WTC11 (cell line): ENCODE measurements around the gene GIGYF2. TPM values are rescaled to one million over a fixed set of nuclear protein-coding genes. Genes with fewer than 3 reads are reported as not detected.

Experiments
- ATAC-seq: fragments of 200-7000 bp; cut with Tn5 transposase; 2 replicates; pipeline ENCODE4 v1.10.0; 2021; ENCODE audit warnings: mild to moderate bottlenecking, moderate library complexity
- CTCF ChIA-PET: fragments of 300-600 bp; sonication (Branson Sonifier 250); formaldehyde crosslinking; loops from one replicate; lab custom pipeline; 2021; ENCODE audit warnings: antibody characterized with exemption; lab: Charles Lee
- POLR2A ChIA-PET: fragments of 350-600 bp; sonication (Branson Sonifier 250); formaldehyde crosslinking; loops from one replicate; lab custom pipeline; 2021; ENCODE audit warnings: antibody characterized with exemption; lab: Charles Lee
- DNase-seq: peaks from one replicate; pipeline ENCODE4 v3.0.0; 2021; ENCODE audit warnings: low spot score
- H3K27ac Mint-ChIP-seq: 2 replicates; pipeline ENCODE4 v1.8.0; 2021; ENCODE audit warnings: mixed read lengths
- H3K27me3 Mint-ChIP-seq: 2 replicates; pipeline ENCODE4 v1.8.0; 2021; ENCODE audit warnings: low read depth, mild to moderate bottlenecking, moderate library complexity, mixed read lengths
- H3K36me3 Mint-ChIP-seq: 2 replicates; pipeline ENCODE4 v1.8.0; 2021; ENCODE audit warnings: mixed read lengths
- H3K4me1 Mint-ChIP-seq: 2 replicates; pipeline ENCODE4 v1.8.0; 2022; ENCODE audit warnings: mixed read lengths
- H3K4me3 Mint-ChIP-seq: 2 replicates; pipeline ENCODE4 v1.8.0; 2021; ENCODE audit warnings: mild to moderate bottlenecking, moderate library complexity, mixed read lengths
- H3K9me3 Mint-ChIP-seq: 2 replicates; pipeline ENCODE4 v1.8.0; 2021; ENCODE audit warnings: mixed read lengths
- ERG ChIP-seq: fragments of 250-450 bp; sonication (Bioruptor Pico); IDR thresholded peaks from 2 replicates; pipeline ENCODE4 v1.8.0; 2021; ENCODE audit warnings: mild to moderate bottlenecking
- GABPB1 ChIP-seq: sonication (generic); formaldehyde crosslinking; IDR thresholded peaks from 2 replicates; pipeline ENCODE4 v1.8.1; 2023; ENCODE audit warnings: mild to moderate bottlenecking, missing genetic modification reagents
- GRHL2 ChIP-seq: fragments of 250-450 bp; sonication (Bioruptor Pico); IDR thresholded peaks from 2 replicates; pipeline ENCODE4 v1.8.0; 2022; ENCODE audit warnings: mild to moderate bottlenecking, moderate library complexity; ENCODE audit not compliant: insufficient replicate concordance, severe bottlenecking
- total RNA-seq: library from RNA; stranded (reverse); gene quantifications from 3 replicates; pipeline ENCODE4 v1.2.3, GENCODE V29; 2021
- TF ChIP-seq, protein P1 (sequence below): sonication (generic); formaldehyde crosslinking; IDR thresholded peaks from 2 replicates; pipeline ENCODE4 v1.8.1; 2023; ENCODE audit warnings: mild to moderate bottlenecking, missing genetic modification reagents
- TF ChIP-seq, protein P2 (sequence below): fragments of 250-450 bp; sonication (Bioruptor Pico); IDR thresholded peaks from 2 replicates; pipeline ENCODE4 v1.9.0; 2021; ENCODE audit warnings: mild to moderate bottlenecking, borderline replicate concordance
- TF ChIP-seq, protein P3 (sequence below): fragments of 250-450 bp; sonication (Bioruptor Pico); IDR thresholded peaks from 2 replicates; pipeline ENCODE4 v1.9.0; 2021; ENCODE audit warnings: mild to moderate bottlenecking
- TF ChIP-seq, protein P4 (sequence below): fragments of 200-600 bp; IDR thresholded peaks from 2 replicates; pipeline ENCODE4 v1.8.0; 2022; ENCODE audit warnings: antibody characterized with exemption

Gene GIGYF2
- total RNA-seq, 1 experiment from 2014 or later: 53.1 TPM

DNA sequence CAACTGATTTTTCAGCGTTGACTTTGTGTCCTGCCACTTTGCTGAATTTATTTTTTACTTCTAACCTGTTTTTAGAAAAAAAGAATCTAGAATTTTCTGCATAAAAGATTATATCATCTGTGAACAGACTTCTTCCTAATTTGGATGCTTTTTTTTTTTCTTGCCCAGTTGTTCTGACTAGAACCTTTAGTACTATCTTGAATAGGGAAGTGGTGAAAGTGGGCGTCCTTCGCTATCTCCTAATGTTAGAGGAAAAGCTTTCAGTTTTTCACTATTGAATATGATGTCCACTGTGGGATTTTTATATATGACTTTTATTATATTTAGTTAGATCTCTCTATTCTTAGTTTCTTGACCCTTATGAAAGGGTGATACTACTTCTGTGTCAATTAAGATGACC lies 105.0 kb downstream of the GIGYF2 start (continued):
- TF ChIP-seq, protein P1, sequence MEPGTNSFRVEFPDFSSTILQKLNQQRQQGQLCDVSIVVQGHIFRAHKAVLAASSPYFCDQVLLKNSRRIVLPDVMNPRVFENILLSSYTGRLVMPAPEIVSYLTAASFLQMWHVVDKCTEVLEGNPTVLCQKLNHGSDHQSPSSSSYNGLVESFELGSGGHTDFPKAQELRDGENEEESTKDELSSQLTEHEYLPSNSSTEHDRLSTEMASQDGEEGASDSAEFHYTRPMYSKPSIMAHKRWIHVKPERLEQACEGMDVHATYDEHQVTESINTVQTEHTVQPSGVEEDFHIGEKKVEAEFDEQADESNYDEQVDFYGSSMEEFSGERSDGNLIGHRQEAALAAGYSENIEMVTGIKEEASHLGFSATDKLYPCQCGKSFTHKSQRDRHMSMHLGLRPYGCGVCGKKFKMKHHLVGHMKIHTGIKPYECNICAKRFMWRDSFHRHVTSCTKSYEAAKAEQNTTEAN: no peak

DNA sequence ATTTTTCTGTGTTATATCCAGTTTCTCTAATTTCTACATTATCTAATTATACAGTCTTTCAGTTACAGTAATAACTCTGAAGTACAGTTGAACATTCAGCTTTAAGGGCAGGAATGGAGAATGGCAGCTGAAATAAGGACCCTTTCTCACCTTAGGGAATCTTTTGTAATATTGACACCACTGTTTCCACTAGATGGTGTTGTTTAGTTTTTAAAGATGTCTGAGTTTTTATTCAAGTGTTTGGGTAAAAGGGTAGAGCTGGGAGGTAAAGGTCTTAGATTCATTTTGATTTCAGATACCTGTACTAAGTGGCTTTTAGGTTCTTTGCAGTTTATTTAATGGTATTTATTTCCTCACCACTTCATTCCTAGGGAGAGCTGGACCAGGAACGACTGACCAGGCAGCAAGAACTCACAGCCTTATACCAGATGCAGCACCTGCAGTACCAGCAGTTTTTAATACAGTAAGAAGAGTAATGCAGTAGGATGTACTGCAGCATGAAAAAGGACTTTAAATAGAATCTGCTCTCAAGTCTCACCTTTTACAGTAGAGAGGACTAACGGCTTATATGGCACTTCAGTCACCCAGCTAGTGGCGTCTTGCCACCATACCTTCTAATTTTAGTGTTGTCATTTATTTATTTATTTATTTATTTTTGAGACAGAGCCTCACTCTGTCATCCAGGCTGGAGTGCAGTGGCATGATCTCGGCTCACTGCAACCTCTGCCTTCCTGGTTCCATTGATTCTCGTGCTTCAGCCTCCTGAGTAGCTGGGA lies 112.4 kb downstream of the GIGYF2 start:
- POLR2A ChIA-PET: interaction anchor here (0.6 kb wide), 1 partner anchor 111 kb away, joined by 4 read pairs; no protein-coding TSS in a partner anchor
- Mint-ChIP-seq H3K4me3 (no peak overlapping the region), H3K27me3 (no peaks in the 10 kb centered on the region), H3K27ac (no peak overlapping the region)
- TF ChIP-seq ERG (CRISPR knock-in tag) (no peak), GRHL2 (CRISPR knock-in tag) (no peak)
- TF ChIP-seq, protein P2, sequence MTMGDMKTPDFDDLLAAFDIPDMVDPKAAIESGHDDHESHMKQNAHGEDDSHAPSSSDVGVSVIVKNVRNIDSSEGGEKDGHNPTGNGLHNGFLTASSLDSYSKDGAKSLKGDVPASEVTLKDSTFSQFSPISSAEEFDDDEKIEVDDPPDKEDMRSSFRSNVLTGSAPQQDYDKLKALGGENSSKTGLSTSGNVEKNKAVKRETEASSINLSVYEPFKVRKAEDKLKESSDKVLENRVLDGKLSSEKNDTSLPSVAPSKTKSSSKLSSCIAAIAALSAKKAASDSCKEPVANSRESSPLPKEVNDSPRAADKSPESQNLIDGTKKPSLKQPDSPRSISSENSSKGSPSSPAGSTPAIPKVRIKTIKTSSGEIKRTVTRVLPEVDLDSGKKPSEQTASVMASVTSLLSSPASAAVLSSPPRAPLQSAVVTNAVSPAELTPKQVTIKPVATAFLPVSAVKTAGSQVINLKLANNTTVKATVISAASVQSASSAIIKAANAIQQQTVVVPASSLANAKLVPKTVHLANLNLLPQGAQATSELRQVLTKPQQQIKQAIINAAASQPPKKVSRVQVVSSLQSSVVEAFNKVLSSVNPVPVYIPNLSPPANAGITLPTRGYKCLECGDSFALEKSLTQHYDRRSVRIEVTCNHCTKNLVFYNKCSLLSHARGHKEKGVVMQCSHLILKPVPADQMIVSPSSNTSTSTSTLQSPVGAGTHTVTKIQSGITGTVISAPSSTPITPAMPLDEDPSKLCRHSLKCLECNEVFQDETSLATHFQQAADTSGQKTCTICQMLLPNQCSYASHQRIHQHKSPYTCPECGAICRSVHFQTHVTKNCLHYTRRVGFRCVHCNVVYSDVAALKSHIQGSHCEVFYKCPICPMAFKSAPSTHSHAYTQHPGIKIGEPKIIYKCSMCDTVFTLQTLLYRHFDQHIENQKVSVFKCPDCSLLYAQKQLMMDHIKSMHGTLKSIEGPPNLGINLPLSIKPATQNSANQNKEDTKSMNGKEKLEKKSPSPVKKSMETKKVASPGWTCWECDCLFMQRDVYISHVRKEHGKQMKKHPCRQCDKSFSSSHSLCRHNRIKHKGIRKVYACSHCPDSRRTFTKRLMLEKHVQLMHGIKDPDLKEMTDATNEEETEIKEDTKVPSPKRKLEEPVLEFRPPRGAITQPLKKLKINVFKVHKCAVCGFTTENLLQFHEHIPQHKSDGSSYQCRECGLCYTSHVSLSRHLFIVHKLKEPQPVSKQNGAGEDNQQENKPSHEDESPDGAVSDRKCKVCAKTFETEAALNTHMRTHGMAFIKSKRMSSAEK (CRISPR knock-in tag): no peak
- TF ChIP-seq, protein P3, sequence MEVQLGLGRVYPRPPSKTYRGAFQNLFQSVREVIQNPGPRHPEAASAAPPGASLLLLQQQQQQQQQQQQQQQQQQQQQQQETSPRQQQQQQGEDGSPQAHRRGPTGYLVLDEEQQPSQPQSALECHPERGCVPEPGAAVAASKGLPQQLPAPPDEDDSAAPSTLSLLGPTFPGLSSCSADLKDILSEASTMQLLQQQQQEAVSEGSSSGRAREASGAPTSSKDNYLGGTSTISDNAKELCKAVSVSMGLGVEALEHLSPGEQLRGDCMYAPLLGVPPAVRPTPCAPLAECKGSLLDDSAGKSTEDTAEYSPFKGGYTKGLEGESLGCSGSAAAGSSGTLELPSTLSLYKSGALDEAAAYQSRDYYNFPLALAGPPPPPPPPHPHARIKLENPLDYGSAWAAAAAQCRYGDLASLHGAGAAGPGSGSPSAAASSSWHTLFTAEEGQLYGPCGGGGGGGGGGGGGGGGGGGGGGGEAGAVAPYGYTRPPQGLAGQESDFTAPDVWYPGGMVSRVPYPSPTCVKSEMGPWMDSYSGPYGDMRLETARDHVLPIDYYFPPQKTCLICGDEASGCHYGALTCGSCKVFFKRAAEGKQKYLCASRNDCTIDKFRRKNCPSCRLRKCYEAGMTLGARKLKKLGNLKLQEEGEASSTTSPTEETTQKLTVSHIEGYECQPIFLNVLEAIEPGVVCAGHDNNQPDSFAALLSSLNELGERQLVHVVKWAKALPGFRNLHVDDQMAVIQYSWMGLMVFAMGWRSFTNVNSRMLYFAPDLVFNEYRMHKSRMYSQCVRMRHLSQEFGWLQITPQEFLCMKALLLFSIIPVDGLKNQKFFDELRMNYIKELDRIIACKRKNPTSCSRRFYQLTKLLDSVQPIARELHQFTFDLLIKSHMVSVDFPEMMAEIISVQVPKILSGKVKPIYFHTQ (CRISPR knock-in tag): no peak
- TF ChIP-seq, all 79 proteins: peak for 0
- Mint-ChIP-seq H3K4me1 (no peaks in the 10 kb centered on the region), H3K36me3 (peaks cover 44% of the 10 kb centered on the region), H3K9me3 (no peaks in the 10 kb centered on the region)
- no peak for DNase-seq
- CTCF ChIA-PET: interaction anchor here (0.7 kb wide), 1 partner anchor 12 kb away, joined by 3 read pairs; no protein-coding TSS in a partner anchor
- no peak for ATAC-seq

- no peaks in the 10 kb centered on the region for H3K4me1 Mint-ChIP-seq
- CTCF ChIA-PET: no interaction called here
Observed at GRCh38 chr2:232810444-232810843, 113.3 kb downstream of the GIGYF2 start.

More at GRCh38 chr2:232810444-232810843, 113.3 kb downstream of the GIGYF2 start:
- no peak for TF ChIP-seq GABPB1 (CRISPR knock-in tag)
- TF ChIP-seq, protein P4, sequence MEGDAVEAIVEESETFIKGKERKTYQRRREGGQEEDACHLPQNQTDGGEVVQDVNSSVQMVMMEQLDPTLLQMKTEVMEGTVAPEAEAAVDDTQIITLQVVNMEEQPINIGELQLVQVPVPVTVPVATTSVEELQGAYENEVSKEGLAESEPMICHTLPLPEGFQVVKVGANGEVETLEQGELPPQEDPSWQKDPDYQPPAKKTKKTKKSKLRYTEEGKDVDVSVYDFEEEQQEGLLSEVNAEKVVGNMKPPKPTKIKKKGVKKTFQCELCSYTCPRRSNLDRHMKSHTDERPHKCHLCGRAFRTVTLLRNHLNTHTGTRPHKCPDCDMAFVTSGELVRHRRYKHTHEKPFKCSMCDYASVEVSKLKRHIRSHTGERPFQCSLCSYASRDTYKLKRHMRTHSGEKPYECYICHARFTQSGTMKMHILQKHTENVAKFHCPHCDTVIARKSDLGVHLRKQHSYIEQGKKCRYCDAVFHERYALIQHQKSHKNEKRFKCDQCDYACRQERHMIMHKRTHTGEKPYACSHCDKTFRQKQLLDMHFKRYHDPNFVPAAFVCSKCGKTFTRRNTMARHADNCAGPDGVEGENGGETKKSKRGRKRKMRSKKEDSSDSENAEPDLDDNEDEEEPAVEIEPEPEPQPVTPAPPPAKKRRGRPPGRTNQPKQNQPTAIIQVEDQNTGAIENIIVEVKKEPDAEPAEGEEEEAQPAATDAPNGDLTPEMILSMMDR: no peak
- POLR2A ChIA-PET: no interaction called here
- Mint-ChIP-seq H3K9me3 (no peaks in the 10 kb centered on the region), H3K27me3 (no peaks in the 10 kb centered on the region), H3K4me3 (no peak overlapping the region), H3K27ac (no peak overlapping the region), H3K36me3 (peaks cover 48% of the 10 kb centered on the region)
- ATAC-seq (no peak), DNase-seq (no peak)
